HCT116 (cell line): ENCODE data around the gene WDR55. TPM values are rescaled to one million over a fixed set of nuclear protein-coding genes. Genes with fewer than 3 reads are reported as not detected.
"Not testable (repeated sequence)": the region's sequence is repeated elsewhere in the genome, so short reads cannot be mapped to it uniquely, and the experiment has no call there.

Experiments
- ATAC-seq: fragments of 200-7000 bp; cut with Tn5 transposase; 2 replicates; pipeline ENCODE4 v1.9.1; 2020; ENCODE audit warnings: mild to moderate bottlenecking, moderate library complexity
- BruUV-seq: library from RNA; stranded (reverse); fragments of 400-500 nt; replicated peaks from 2 replicates; lab custom pipeline; 2021; lab: Mats Ljungman, UMichigan
- CTCF ChIA-PET: fragments of 300-600 bp; sonication (Branson Sonifier 250); formaldehyde crosslinking; loops from one replicate; lab custom pipeline; 2021; ENCODE audit warnings: antibody characterized with exemption; lab: Charles Lee
- POLR2A ChIA-PET: fragments of 300-600, 350-600 bp; sonication (Branson Sonifier 250); formaldehyde crosslinking; loops from one replicate; lab custom pipeline; 2021; ENCODE audit warnings: antibody characterized with exemption; lab: Charles Lee
- RAD21 ChIA-PET, 2 experiments: fragments of 300-600 bp; sonication (Branson Sonifier 250); formaldehyde crosslinking; loops; one replicate each; lab custom pipeline; 2023; ENCODE audit warnings: low total read pairs in 2 of 2; ENCODE audit not compliant: uncharacterized antibody in 2 of 2, unreplicated experiment in 2 of 2, low non-redundant PET in 1 of 2; lab: Charles Lee
- DNase-seq: peaks from one replicate; pipeline ENCODE4 v3.0.0-alpha.2; 2010; ENCODE audit warnings: low read depth, low spot score
- H2AFZ ChIP-seq: fragments of 200-600 bp; shearing (Covaris generic), sonication (generic); 2 replicates; pipeline ENCODE4 v1.6.1; 2017; ENCODE audit warnings: low read depth, mixed run types, mixed read lengths, antibody characterized with exemption, low read length; ENCODE audit not compliant: poor library complexity, severe bottlenecking
- H3K27ac ChIP-seq: 2 replicates; pipeline ENCODE4 v1.5.1; 2012; ENCODE audit warnings: low read depth, low read length
- H3K27me3 ChIP-seq: fragments of 200-600 bp; sonication (generic); 2 replicates; pipeline ENCODE4 v1.6.1; 2016; ENCODE audit warnings: mixed run types, low read length, mixed read lengths; ENCODE audit not compliant: insufficient read depth
- H3K36me3 ChIP-seq, 2 experiments: fragments of 200-500 bp in 1 of 2; fragments of 200-600 bp in 1 of 2; sonication (Bioruptor generic) in 1 of 2; sonication (generic) in 1 of 2; 2 replicates each; pipeline versions ENCODE4 v1.5.1 to v1.6.1; 2014 to 2016; ENCODE audit warnings: low read length in 2 of 2, inconsistent platforms in 1 of 2, mixed read lengths in 1 of 2, mixed run types in 1 of 2; ENCODE audit not compliant: insufficient read depth in 2 of 2, control insufficient read depth in 1 of 2
- H3K4me1 ChIP-seq, 2 experiments: fragments of 200-600 bp in 1 of 2; sonication (generic) in 1 of 2; 2 replicates each; pipeline versions ENCODE4 v1.5.1 to v1.6.1; 2012 to 2017; ENCODE audit warnings: low read length in 2 of 2, inconsistent platforms in 1 of 2, mild to moderate bottlenecking in 1 of 2, mixed read lengths in 1 of 2, mixed run types in 1 of 2, moderate library complexity in 1 of 2; ENCODE audit not compliant: insufficient read depth in 2 of 2, control insufficient read depth in 1 of 2
- H3K4me2 ChIP-seq: fragments of 200-600 bp; sonication (generic); 2 replicates; pipeline ENCODE4 v1.6.1; 2017; ENCODE audit warnings: mixed run types, low read length, mixed read lengths
- H3K4me3 ChIP-seq, 2 experiments: fragments of 200-600 bp in 1 of 2; sonication (generic) in 1 of 2; replicated peaks in 1 of 2; 2 replicates each; pipeline ENCODE4 v1.5.1; 2011 to 2016; ENCODE audit warnings: low read length in 2 of 2, control low read depth in 1 of 2, low read depth in 1 of 2, mild to moderate bottlenecking in 1 of 2, mixed read lengths in 1 of 2, mixed run types in 1 of 2
- H3K79me2 ChIP-seq: fragments of 200-600 bp; sonication (generic); 2 replicates; pipeline ENCODE4 v1.6.1; 2017; ENCODE audit warnings: mild to moderate bottlenecking, mixed run types, low read length, moderate library complexity, mixed read lengths; ENCODE audit not compliant: insufficient read depth
- H3K9ac ChIP-seq: fragments of 200-600 bp; sonication (generic); 2 replicates; pipeline ENCODE4 v1.6.1; 2016; ENCODE audit warnings: low read length, mixed read lengths
- H3K9me2 ChIP-seq: fragments of 200-600 bp; sonication (generic), shearing (Covaris generic); 2 replicates; pipeline ENCODE4 v1.6.1; 2017; ENCODE audit warnings: mixed run types, mild to moderate bottlenecking, moderate library complexity; ENCODE audit not compliant: insufficient read depth
- H3K9me3 ChIP-seq, 2 experiments: fragments of 200-500 bp in 1 of 2; fragments of 200-600 bp in 1 of 2; sonication (Bioruptor generic) in 1 of 2; sonication (generic) in 1 of 2; 2 replicates each; pipeline ENCODE4 v1.6.1; 2014 to 2017; ENCODE audit warnings: low read length in 2 of 2, mixed read lengths in 2 of 2, inconsistent platforms in 1 of 2, low read depth in 1 of 2, mild to moderate bottlenecking in 1 of 2, mixed run types in 1 of 2, moderate library complexity in 1 of 2; ENCODE audit not compliant: control insufficient read depth in 1 of 2, insufficient read depth in 1 of 2
- H4K20me1 ChIP-seq: fragments of 200-600 bp; sonication (generic), shearing (Covaris generic); 2 replicates; pipeline ENCODE4 v1.6.1; 2017; ENCODE audit warnings: mixed run types, mild to moderate bottlenecking, moderate library complexity; ENCODE audit not compliant: insufficient read depth
- EGR1 ChIP-seq: IDR thresholded peaks from 2 replicates; pipeline ENCODE4 v1.6.1; 2012; ENCODE audit warnings: low read depth
- EZH2phosphoT487 ChIP-seq: fragments of 200-600 bp; IDR thresholded peaks from 2 replicates; pipeline ENCODE4 v1.6.1; 2018; ENCODE audit warnings: antibody characterized with exemption, borderline replicate concordance
- JUND ChIP-seq: IDR thresholded peaks from 2 replicates; pipeline ENCODE4 v1.6.1; 2012
- SIN3A ChIP-seq: IDR thresholded peaks from 2 replicates; pipeline ENCODE4 v1.6.1; 2012; ENCODE audit warnings: low read depth
- SP1 ChIP-seq: IDR thresholded peaks from 2 replicates; pipeline ENCODE4 v1.6.1; 2012; ENCODE audit warnings: low read depth
- SRF ChIP-seq: IDR thresholded peaks from 2 replicates; pipeline ENCODE4 v1.6.1; 2012; ENCODE audit warnings: low read depth
- TCF7L2 ChIP-seq: IDR thresholded peaks from 2 replicates; pipeline ENCODE4 v1.7.0; 2011; ENCODE audit warnings: borderline replicate concordance, inconsistent platforms; ENCODE audit not compliant: insufficient read depth, insufficient read length; ENCODE audit errors: extremely low read depth
- YY1 ChIP-seq: IDR thresholded peaks from 2 replicates; pipeline ENCODE4 v1.6.1; 2011; ENCODE audit warnings: low read length, low read depth, moderate library complexity, mild to moderate bottlenecking; ENCODE audit not compliant: insufficient replicate concordance; ENCODE audit errors: extremely low read depth
- ZBTB33 ChIP-seq: IDR thresholded peaks from 2 replicates; pipeline ENCODE4 v1.6.1; 2011; ENCODE audit warnings: mild to moderate bottlenecking, low read length, moderate library complexity; ENCODE audit not compliant: insufficient replicate concordance; ENCODE audit errors: extremely low read depth
- ZNF274 ChIP-seq: fragments of 200-500 bp; sonication (Bioruptor generic); IDR thresholded peaks from 2 replicates; pipeline ENCODE4 v1.6.1; 2014; ENCODE audit warnings: mild to moderate bottlenecking, low read depth, low read length, inconsistent platforms
- intact Hi-C: fragments of 100-400 bp; cut with micrococcal nuclease; formaldehyde crosslinking; loops from 2 replicates; pipeline ENCODE4 v1.10.0; 2022
- total RNA-seq: library from RNA; stranded (reverse); gene quantifications from one replicate; pipeline ENCODE4 v1.2.1, GENCODE V29; 2021; ENCODE audit not compliant: unreplicated experiment
- TF ChIP-seq, protein P1 (sequence below): IDR thresholded peaks from 2 replicates; pipeline ENCODE4 v1.6.1; 2012
- TF ChIP-seq, protein P2 (sequence below): IDR thresholded peaks from 2 replicates; pipeline ENCODE4 v1.6.1; 2012

The WDR55 gene
- total RNA-seq, 1 experiment from 2014 or later, result 37.2 TPM

DNA sequence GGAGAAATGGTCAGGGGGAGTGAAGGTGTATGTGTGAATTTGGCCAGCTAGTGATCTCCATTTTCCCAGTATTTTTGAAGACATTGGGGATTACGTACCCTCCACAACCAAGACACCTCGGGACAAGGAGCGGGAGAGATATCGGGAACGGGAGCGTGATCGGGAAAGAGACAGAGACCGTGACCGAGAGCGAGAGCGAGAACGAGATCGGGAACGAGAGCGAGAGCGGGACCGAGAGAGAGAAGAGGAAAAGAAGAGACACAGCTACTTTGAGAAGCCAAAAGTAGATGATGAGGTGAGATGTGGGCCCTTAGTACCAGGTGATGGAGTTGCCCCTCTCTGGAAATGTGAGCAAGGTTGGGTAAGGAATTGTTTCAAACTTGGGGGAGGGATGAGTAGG lies 5.8 kb upstream of the WDR55 start:
- no peaks in the 10 kb centered on the region for H3K9me2 ChIP-seq
- H3K4me3 ChIP-seq, result no peak overlapping the region
- TF ChIP-seq SRF (no peak), SIN3A (no peak), JUND (no peak), ZBTB33 (no peak), EZH2phosphoT487 (no peak), ZNF274 (no peak), YY1 (no peak), TCF7L2 (no peak), EGR1 (no peak), SP1 (no peak)
- TF ChIP-seq, protein P1, sequence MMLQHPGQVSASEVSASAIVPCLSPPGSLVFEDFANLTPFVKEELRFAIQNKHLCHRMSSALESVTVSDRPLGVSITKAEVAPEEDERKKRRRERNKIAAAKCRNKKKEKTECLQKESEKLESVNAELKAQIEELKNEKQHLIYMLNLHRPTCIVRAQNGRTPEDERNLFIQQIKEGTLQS, result no peak
- TF ChIP-seq, protein P2, sequence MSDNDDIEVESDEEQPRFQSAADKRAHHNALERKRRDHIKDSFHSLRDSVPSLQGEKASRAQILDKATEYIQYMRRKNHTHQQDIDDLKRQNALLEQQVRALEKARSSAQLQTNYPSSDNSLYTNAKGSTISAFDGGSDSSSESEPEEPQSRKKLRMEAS, result no peak
- no peak overlapping the region for H3K9ac ChIP-seq
- H3K36me3 ChIP-seq, result peaks cover 59 to 68% of the 10 kb centered on the region in 2 experiments; a peak in 3 of 4 replicates
- BruUV-seq, result no TSS peak
- H3K79me2 ChIP-seq, result no peaks in the 10 kb centered on the region
- H3K27me3 ChIP-seq, result no peaks in the 10 kb centered on the region
- H3K4me2 ChIP-seq, result no peak overlapping the region
- no peak overlapping the region for H3K27ac ChIP-seq
- no peaks in the 10 kb centered on the region for H3K9me3 ChIP-seq
- H3K4me1 ChIP-seq, result peaks cover 0 to 4% of the 10 kb centered on the region in 2 experiments; a peak in 1 of 4 replicates
- DNase-seq, result no peak
- intact Hi-C loops, result no loop called here
- ChIA-PET POLR2A (no interaction called here), CTCF (no interaction called here), RAD21 (no interaction called here)
- no peak for ATAC-seq
- no peaks in the 10 kb centered on the region for H4K20me1 ChIP-seq
- no peak overlapping the region for H2AFZ ChIP-seq

GRCh38 chr5:140660371-140660770 lies 4.3 kb upstream of the WDR55 start:
- H4K20me1 ChIP-seq, BruUV-seq, H3K9ac ChIP-seq, H3K4me3 ChIP-seq, DNase-seq, H2AFZ ChIP-seq, H3K79me2 ChIP-seq, H3K9me2 ChIP-seq, POLR2A ChIA-PET, RAD21 ChIA-PET, ATAC-seq, intact Hi-C loops, H3K4me1 ChIP-seq, H3K9me3 ChIP-seq, CTCF ChIA-PET, H3K27me3 ChIP-seq, H3K27ac ChIP-seq, H3K4me2 ChIP-seq: not testable (repeated sequence)
- H3K36me3 ChIP-seq, result peaks cover 46 to 60% of the 10 kb centered on the region in 2 experiments; a peak in 3 of 4 replicates
